A673 (cell line): Measurements from ENCODE around the gene L3MBTL3. TPM values are rescaled to one million over a fixed set of nuclear protein-coding genes. Genes with fewer than 3 reads are reported as not detected.
A peak's percentile ranks its signal among the peaks of the same experiment; 100 is the strongest.

Experiments used
- BruUV-seq: library from RNA; stranded (reverse); fragments of 400-500 nt; replicated peaks from 2 replicates; lab custom pipeline; 2021; lab: Mats Ljungman, UMichigan
- CTCF ChIA-PET: fragments of 300-600 bp; sonication (Branson Sonifier 250); formaldehyde crosslinking; loops from one replicate; lab custom pipeline; 2022; ENCODE audit warnings: antibody characterized with exemption; lab: Charles Lee
- POLR2A ChIA-PET: fragments of 300-600 bp; sonication (Branson Sonifier 250); formaldehyde crosslinking; loops from one replicate; lab custom pipeline; 2022; ENCODE audit warnings: antibody characterized with exemption; ENCODE audit not compliant: low non-redundant PET; lab: Charles Lee
- DNase-seq: peaks from one replicate; pipeline ENCODE4 v3.0.0-alpha.2; 2015; ENCODE audit warnings: low spot score
- H3K27ac ChIP-seq: fragments of 200-600 bp; sonication (generic); 2 replicates; pipeline ENCODE4 v1.5.1; 2016; ENCODE audit warnings: mixed run types, low read depth, mild to moderate bottlenecking, mixed read lengths, antibody characterized with exemption, low read length; ENCODE audit not compliant: poor library complexity, severe bottlenecking
- H3K27me3 ChIP-seq: fragments of 200-600 bp; sonication (generic); replicated peaks from 2 replicates; pipeline ENCODE4 v1.6.1; 2017; ENCODE audit warnings: mixed run types, low read depth, mild to moderate bottlenecking, mixed read lengths, antibody characterized with exemption, low read length; ENCODE audit not compliant: insufficient read depth, poor library complexity
- H3K36me3 ChIP-seq: fragments of 200-600 bp; sonication (generic); 2 replicates; pipeline ENCODE4 v1.6.1; 2016; ENCODE audit warnings: mixed run types, mild to moderate bottlenecking, mixed read lengths, antibody characterized with exemption, low read length; ENCODE audit not compliant: insufficient read depth, poor library complexity, severe bottlenecking
- H3K4me1 ChIP-seq: fragments of 200-600 bp; sonication (generic); 2 replicates; pipeline ENCODE4 v1.6.1; 2017; ENCODE audit warnings: mixed run types, mild to moderate bottlenecking, mixed read lengths, antibody characterized with exemption, low read length; ENCODE audit not compliant: insufficient read depth, poor library complexity, severe bottlenecking
- H3K4me3 ChIP-seq: fragments of 200-600 bp; sonication (generic); 2 replicates; pipeline ENCODE4 v1.5.1; 2016; ENCODE audit warnings: low read depth, mixed run types, mild to moderate bottlenecking, mixed read lengths, low read length; ENCODE audit not compliant: poor library complexity, severe bottlenecking
- H3K9me3 ChIP-seq: fragments of 200-600 bp; sonication (generic); 2 replicates; pipeline ENCODE4 v1.6.1; 2016; ENCODE audit warnings: mixed run types, low read depth, mild to moderate bottlenecking, mixed read lengths, antibody characterized with exemption, low read length; ENCODE audit not compliant: poor library complexity, severe bottlenecking
- CTCF ChIP-seq: fragments of 300-800, 200-600 bp; sonication (generic); conservative IDR thresholded peaks from 2 replicates; pipeline ENCODE4 v1.5.1; 2017; ENCODE audit warnings: low read depth, mild to moderate bottlenecking, antibody characterized with exemption, low read length, moderate library complexity, mixed read lengths
- EZH2 ChIP-seq: fragments of 200-600 bp; sonication (generic); IDR thresholded peaks from 2 replicates; pipeline ENCODE4 v1.6.1; 2017; ENCODE audit warnings: borderline replicate concordance, low read depth, mild to moderate bottlenecking, mixed read lengths, antibody characterized with exemption, low read length; ENCODE audit not compliant: poor library complexity, severe bottlenecking
- intact Hi-C: fragments of 100-400 bp; cut with micrococcal nuclease; formaldehyde crosslinking; loops from one replicate; pipeline ENCODE4 v1.10.0; 2022; ENCODE audit not compliant: unreplicated experiment
- total RNA-seq: library from RNA; stranded (reverse); gene quantifications from 2 replicates; pipeline ENCODE4 v1.2.3, GENCODE V29; 2021

L3MBTL3 gene
- total RNA-seq, 1 experiment from 2014 or later = 40.8 TPM

DNA sequence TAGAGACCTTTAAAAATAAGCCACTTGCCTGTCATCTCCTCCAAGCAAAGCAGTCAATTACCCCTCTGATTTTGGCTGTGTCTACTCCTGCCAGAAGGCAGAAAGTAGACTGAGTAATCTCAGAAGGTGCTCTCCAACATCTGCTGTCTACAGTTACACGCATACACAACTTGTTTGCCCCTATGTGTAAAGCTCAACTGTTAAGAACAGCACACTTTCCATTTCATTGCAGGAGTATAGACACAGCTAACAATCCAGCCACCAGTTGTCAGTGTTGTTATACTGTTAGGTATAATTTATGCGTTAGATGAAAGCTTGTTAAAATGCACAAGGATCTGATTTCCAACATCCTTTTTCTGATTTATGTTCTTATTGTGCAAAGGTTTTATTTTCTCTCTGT is 116.2 kb downstream of the L3MBTL3 start:
- no TSS peak for BruUV-seq
- Histone ChIP-seq H3K9me3 (no peaks in the 10 kb centered on the region), H3K27me3 (no peaks in the 10 kb centered on the region), H3K27ac (no peak overlapping the region), H3K36me3 (no peaks in the 10 kb centered on the region), H3K4me1 (peaks cover 5% of the 10 kb centered on the region), H3K4me3 (no peak overlapping the region)
- ChIA-PET POLR2A (no interaction called here), CTCF (interaction anchor here (0.9 kb wide), 1 partner anchor 148 kb away, joined by 6 read pairs; no protein-coding TSS in a partner anchor)
- intact Hi-C loops = no loop called here
- no peak for TF ChIP-seq EZH2
- 0 out of 2 replicates have a peak, but pooled peaks have one; percentile 33 for TF ChIP-seq CTCF
- no peak for DNase-seq

- Histone ChIP-seq H3K27me3 (no peaks in the 10 kb centered on the region), H3K4me1 (peaks cover 9% of the 10 kb centered on the region), H3K27ac (no peak overlapping the region), H3K36me3 (no peaks in the 10 kb centered on the region), H3K9me3 (no peaks in the 10 kb centered on the region), H3K4me3 (no peak overlapping the region)
- POLR2A ChIA-PET = no interaction called here
- no peak for DNase-seq
- CTCF ChIA-PET = no interaction called here
- TF ChIP-seq EZH2 = no peak
- TF ChIP-seq CTCF = no peak
- BruUV-seq = no TSS peak
- intact Hi-C loops = no loop called here
Measured at GRCh38 chr6:130136798-130137197, 118.4 kb downstream of the L3MBTL3 start.

GRCh38 chr6:130138116-130138908 is 119.9 kb downstream of the L3MBTL3 start:
- CTCF ChIA-PET = no interaction called here
- no peaks in the 10 kb centered on the region for H3K27me3 ChIP-seq
- intact Hi-C loops = no loop called here
- BruUV-seq = no TSS peak
- POLR2A ChIA-PET = no interaction called here
- TF ChIP-seq EZH2 (no peak), CTCF (no peak)
- H3K4me3 ChIP-seq = no peak overlapping the region
- peaks cover 9% of the 10 kb centered on the region for H3K4me1 ChIP-seq
- DNase-seq = no peak
- H3K36me3 ChIP-seq = no peaks in the 10 kb centered on the region
- H3K9me3 ChIP-seq = no peaks in the 10 kb centered on the region
- no peak overlapping the region for H3K27ac ChIP-seq
